ENCODE measurements around the gene EXOC6B.

The EXOC6B gene

DNA sequence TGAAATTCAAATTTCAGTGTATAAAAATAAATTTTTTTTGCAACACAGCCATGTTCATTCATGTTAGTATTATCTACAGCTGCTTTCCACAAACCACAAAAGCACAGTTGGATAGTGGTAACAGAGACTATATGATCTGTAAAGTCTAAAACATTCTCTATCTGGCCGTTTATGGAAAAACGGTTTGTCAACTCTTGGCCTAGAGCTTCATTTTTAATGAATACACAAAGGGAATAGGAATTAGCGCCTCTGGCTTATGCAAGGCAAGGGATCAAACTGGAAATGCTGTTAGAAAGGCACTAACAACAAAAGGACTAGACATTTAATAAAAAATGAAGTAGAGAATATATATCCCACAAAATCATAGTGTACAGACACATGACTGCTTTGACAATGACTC lies 211.9 kb downstream of the EXOC6B start:
- Histone ChIP-seq H3K4me3 (ENCODE audit: low read depth, low read length) (no peak overlapping the region), H3K4me1 (ENCODE audit: control insufficient read depth, insufficient read depth, low read length) (no peaks in the 10 kb centered on the region), H3K36me3 (ENCODE audit: control insufficient read depth in 2 of 2, insufficient read depth in 1 of 2, low read length in 2 of 2) (no peaks in the 10 kb centered on the region), H3K9me3 (ENCODE audit: control insufficient read depth, insufficient read depth, low read depth, low read length) (no peaks in the 10 kb centered on the region), H3K27ac (ENCODE audit: extremely low read depth, low read depth, low read length) (no peak overlapping the region)
- POLR2A ChIA-PET: no interaction called here
- no peak for TF ChIP-seq ZNF169 (tag by site-specific recombination; IDR thresholded peaks at IDR 0.05)
- no peak for TF ChIP-seq ZNF175 (tag by site-specific recombination; IDR thresholded peaks at IDR 0.05)
- TF ChIP-seq, protein P1, sequence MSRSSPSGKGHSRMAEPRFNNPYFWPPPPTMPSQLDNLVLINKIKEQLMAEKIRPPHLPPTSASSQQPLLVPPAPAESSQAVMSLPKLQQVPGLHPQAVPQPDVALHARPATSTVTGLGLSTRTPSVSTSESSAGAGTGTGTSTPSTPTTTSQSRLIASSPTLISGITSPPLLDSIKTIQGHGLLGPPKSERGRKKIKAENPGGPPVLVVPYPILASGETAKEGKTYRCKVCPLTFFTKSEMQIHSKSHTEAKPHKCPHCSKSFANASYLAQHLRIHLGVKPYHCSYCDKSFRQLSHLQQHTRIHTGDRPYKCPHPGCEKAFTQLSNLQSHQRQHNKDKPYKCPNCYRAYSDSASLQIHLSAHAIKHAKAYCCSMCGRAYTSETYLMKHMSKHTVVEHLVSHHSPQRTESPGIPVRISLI (tag by site-specific recombination; IDR thresholded peaks at IDR 0.05): no peak
- no peak for TF ChIP-seq ZNF19 (tag by site-specific recombination; IDR thresholded peaks at IDR 0.05; ENCODE audit: low read depth)
- TF ChIP-seq ZNF629 (tag by site-specific recombination; IDR thresholded peaks at IDR 0.05): no peak
- no peak for TF ChIP-seq ZBTB7A (tag by site-specific recombination; IDR thresholded peaks at IDR 0.05; ENCODE audit: low read depth)
- no peak for TF ChIP-seq ZNF521 (tag by site-specific recombination; IDR thresholded peaks at IDR 0.05)
- no peak for TF ChIP-seq ZNF211 (tag by site-specific recombination; IDR thresholded peaks at IDR 0.05; ENCODE audit: low read depth)
- TF ChIP-seq ZSCAN16 (tag by site-specific recombination; IDR thresholded peaks at IDR 0.05): no peak
- TF ChIP-seq SCRT1 (tag by site-specific recombination; IDR thresholded peaks at IDR 0.05; ENCODE audit: borderline replicate concordance): no peak
- TF ChIP-seq TCF7L2 (IDR thresholded peaks at IDR 0.05; ENCODE audit: borderline replicate concordance, low read depth, low read length): no peak
- TF ChIP-seq HOXD13 (CRISPR knock-in tag; IDR thresholded peaks at IDR 0.05; ENCODE audit: borderline replicate concordance): no peak
- TF ChIP-seq, protein P2, sequence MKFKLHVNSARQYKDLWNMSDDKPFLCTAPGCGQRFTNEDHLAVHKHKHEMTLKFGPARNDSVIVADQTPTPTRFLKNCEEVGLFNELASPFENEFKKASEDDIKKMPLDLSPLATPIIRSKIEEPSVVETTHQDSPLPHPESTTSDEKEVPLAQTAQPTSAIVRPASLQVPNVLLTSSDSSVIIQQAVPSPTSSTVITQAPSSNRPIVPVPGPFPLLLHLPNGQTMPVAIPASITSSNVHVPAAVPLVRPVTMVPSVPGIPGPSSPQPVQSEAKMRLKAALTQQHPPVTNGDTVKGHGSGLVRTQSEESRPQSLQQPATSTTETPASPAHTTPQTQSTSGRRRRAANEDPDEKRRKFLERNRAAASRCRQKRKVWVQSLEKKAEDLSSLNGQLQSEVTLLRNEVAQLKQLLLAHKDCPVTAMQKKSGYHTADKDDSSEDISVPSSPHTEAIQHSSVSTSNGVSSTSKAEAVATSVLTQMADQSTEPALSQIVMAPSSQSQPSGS (tag by site-specific recombination; IDR thresholded peaks at IDR 0.05; ENCODE audit: low read depth): no peak
- CTCF ChIA-PET: interaction anchor here (0.7 to 1.6 kb wide), 3 partner anchors 8 to 908 kb away, joined by 4 to 6 read pairs (median 5); no protein-coding TSS in a partner anchor

DNA sequence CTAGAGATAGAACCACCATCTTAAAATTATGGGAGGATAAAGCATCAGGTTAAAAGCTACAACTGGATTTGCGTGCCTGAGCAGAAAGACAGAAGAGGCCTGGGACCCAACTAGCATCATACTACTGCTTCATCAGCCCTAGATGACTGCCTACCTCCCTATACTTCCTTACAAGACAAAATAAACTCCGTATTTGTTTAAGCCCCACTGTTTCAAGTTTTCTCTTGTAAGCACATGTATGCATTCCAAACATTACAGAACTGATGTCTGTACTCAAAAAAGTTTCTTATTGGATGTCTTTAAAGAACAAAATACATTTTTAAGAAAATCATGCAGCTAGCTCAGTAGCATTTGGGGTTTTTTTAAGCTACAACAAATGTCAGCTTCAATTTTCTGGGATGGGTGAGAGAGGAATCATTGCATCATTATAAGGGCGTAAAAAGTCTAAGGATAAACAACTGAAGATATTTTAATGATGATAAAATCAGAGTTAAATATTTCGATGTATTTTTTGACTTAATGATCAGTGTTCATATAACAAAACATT lies 213.1 kb downstream of the EXOC6B start:
- no peaks in the 10 kb centered on the region for H3K9me3 ChIP-seq (ENCODE audit: control insufficient read depth, insufficient read depth, low read depth, low read length)
- TF ChIP-seq, protein P3, sequence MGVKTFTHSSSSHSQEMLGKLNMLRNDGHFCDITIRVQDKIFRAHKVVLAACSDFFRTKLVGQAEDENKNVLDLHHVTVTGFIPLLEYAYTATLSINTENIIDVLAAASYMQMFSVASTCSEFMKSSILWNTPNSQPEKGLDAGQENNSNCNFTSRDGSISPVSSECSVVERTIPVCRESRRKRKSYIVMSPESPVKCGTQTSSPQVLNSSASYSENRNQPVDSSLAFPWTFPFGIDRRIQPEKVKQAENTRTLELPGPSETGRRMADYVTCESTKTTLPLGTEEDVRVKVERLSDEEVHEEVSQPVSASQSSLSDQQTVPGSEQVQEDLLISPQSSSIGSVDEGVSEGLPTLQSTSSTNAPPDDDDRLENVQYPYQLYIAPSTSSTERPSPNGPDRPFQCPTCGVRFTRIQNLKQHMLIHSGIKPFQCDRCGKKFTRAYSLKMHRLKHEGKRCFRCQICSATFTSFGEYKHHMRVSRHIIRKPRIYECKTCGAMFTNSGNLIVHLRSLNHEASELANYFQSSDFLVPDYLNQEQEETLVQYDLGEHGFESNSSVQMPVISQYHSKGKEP (tag by site-specific recombination; IDR thresholded peaks at IDR 0.05): no peak
- TF ChIP-seq ZNF747 (tag by site-specific recombination; IDR thresholded peaks at IDR 0.05) (no peak), ZNF138 (tag by site-specific recombination; IDR thresholded peaks at IDR 0.05; ENCODE audit: borderline replicate concordance) (no peak), ZBTB7A (tag by site-specific recombination; IDR thresholded peaks at IDR 0.05; ENCODE audit: low read depth) (no peak), ZBTB17 (tag by site-specific recombination; IDR thresholded peaks at IDR 0.05) (no peak), ZNF23 (tag by site-specific recombination; IDR thresholded peaks at IDR 0.05; ENCODE audit: borderline replicate concordance) (no peak), ZNF776 (tag by site-specific recombination; IDR thresholded peaks at IDR 0.05; ENCODE audit: borderline replicate concordance) (no peak), ZNF175 (tag by site-specific recombination; IDR thresholded peaks at IDR 0.05) (no peak), IKZF3 (tag by site-specific recombination; IDR thresholded peaks at IDR 0.05) (no peak), ZNF76 (tag by site-specific recombination; IDR thresholded peaks at IDR 0.05; ENCODE audit: borderline replicate concordance, low read depth) (no peak), ZNF548 (tag by site-specific recombination; IDR thresholded peaks at IDR 0.05) (no peak), ZNF19 (tag by site-specific recombination; IDR thresholded peaks at IDR 0.05; ENCODE audit: low read depth) (no peak), SP2 (tag by site-specific recombination; IDR thresholded peaks at IDR 0.05) (no peak), ZNF10 (tag by site-specific recombination; IDR thresholded peaks at IDR 0.05) (no peak)
- TF ChIP-seq, protein P4, sequence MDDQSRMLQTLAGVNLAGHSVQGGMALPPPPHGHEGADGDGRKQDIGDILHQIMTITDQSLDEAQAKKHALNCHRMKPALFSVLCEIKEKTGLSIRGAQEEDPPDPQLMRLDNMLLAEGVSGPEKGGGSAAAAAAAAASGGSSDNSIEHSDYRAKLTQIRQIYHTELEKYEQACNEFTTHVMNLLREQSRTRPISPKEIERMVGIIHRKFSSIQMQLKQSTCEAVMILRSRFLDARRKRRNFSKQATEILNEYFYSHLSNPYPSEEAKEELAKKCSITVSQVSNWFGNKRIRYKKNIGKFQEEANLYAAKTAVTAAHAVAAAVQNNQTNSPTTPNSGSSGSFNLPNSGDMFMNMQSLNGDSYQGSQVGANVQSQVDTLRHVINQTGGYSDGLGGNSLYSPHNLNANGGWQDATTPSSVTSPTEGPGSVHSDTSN (CRISPR knock-in tag; IDR thresholded peaks at IDR 0.05): no peak
- no peaks in the 10 kb centered on the region for H3K36me3 ChIP-seq (ENCODE audit: control insufficient read depth in 2 of 2, insufficient read depth in 1 of 2, low read length in 2 of 2)
- H3K4me3 ChIP-seq (ENCODE audit: low read depth, low read length): no peak overlapping the region
- POLR2A ChIA-PET: no interaction called here
- H3K4me1 ChIP-seq (ENCODE audit: control insufficient read depth, insufficient read depth, low read length): no peaks in the 10 kb centered on the region
- no peak overlapping the region for H3K27ac ChIP-seq (ENCODE audit: extremely low read depth, low read depth, low read length)
- CTCF ChIA-PET: interaction anchor here (1.1 to 1.4 kb wide), 2 partner anchors 22 to 33 kb away, joined by 3 read pairs; no protein-coding TSS in a partner anchor
